OCI-LY7 (cell line): ENCODE measurements around the gene KHDRBS2. TPM values are rescaled to one million over a fixed set of nuclear protein-coding genes. Genes with fewer than 3 reads are reported as not detected.

Source experiments
- BruUV-seq: library from RNA; stranded (reverse); fragments of 400-500 nt; replicated peaks from 2 replicates; lab custom pipeline; 2021; lab: Mats Ljungman, UMichigan
- CTCF ChIA-PET: fragments of 300-600 bp; sonication (Branson Sonifier 250); formaldehyde crosslinking; loops from one replicate; lab custom pipeline; 2022; ENCODE audit warnings: antibody characterized with exemption; ENCODE audit not compliant: unreplicated experiment; lab: Charles Lee
- POLR2A ChIA-PET: fragments of 300-600 bp; sonication (Branson Sonifier 250); formaldehyde crosslinking; loops from one replicate; lab custom pipeline; 2022; ENCODE audit warnings: antibody characterized with exemption; lab: Charles Lee
- DNase-seq: peaks from one replicate; pipeline ENCODE4 v3.0.0-alpha.2; 2015; ENCODE audit warnings: low spot score
- H2AFZ ChIP-seq: fragments of 200-600 bp; sonication (generic), shearing (Covaris generic); 2 replicates; pipeline ENCODE4 v1.6.1; 2014; ENCODE audit warnings: mild to moderate bottlenecking, antibody characterized with exemption, low read length, moderate library complexity
- H3K27ac ChIP-seq: fragments of 200-600 bp; sonication (generic); 2 replicates; pipeline ENCODE4 v1.5.1; 2014; ENCODE audit warnings: mixed run types, low read depth, mild to moderate bottlenecking, moderate library complexity, low read length, inconsistent platforms; ENCODE audit not compliant: poor library complexity, severe bottlenecking
- H3K36me3 ChIP-seq: fragments of 200-600 bp; sonication (generic); 2 replicates; pipeline ENCODE4 v1.6.1; 2014; ENCODE audit warnings: mild to moderate bottlenecking, antibody characterized with exemption, low read length, moderate library complexity, mixed read lengths; ENCODE audit not compliant: insufficient read depth
- H3K4me1 ChIP-seq: fragments of 200-600 bp; sonication (generic); 2 replicates; pipeline ENCODE4 v1.5.1; 2014; ENCODE audit warnings: mild to moderate bottlenecking, low read length; ENCODE audit not compliant: insufficient read depth, poor library complexity, severe bottlenecking
- H3K4me2 ChIP-seq: fragments of 200-600 bp; sonication (generic); 2 replicates; pipeline ENCODE4 v1.6.1; 2014; ENCODE audit warnings: mild to moderate bottlenecking, low read length
- H3K4me3 ChIP-seq: fragments of 200-600 bp; sonication (generic); 2 replicates; pipeline ENCODE4 v1.5.1; 2014; ENCODE audit warnings: mild to moderate bottlenecking, low read depth, low read length; ENCODE audit not compliant: poor library complexity, severe bottlenecking
- H3K79me2 ChIP-seq: fragments of 200-600 bp; sonication (generic); 2 replicates; pipeline ENCODE4 v1.6.1; 2016; ENCODE audit warnings: low read depth, mild to moderate bottlenecking, low read length, moderate library complexity, mixed read lengths; ENCODE audit not compliant: insufficient read depth
- H3K9me2 ChIP-seq: fragments of 200-600 bp; sonication (generic); 2 replicates; pipeline ENCODE4 v1.6.1; 2016; ENCODE audit warnings: mild to moderate bottlenecking, low read length, mixed read lengths; ENCODE audit not compliant: insufficient read depth
- H3K9me3 ChIP-seq: fragments of 200-600 bp; sonication (generic); 2 replicates; pipeline ENCODE4 v1.6.1; 2014; ENCODE audit warnings: mild to moderate bottlenecking, mixed run types, low read length, mixed read lengths
- H4K20me1 ChIP-seq: fragments of 200-600 bp; sonication (generic); 2 replicates; pipeline ENCODE4 v1.6.1; 2014; ENCODE audit warnings: mild to moderate bottlenecking, antibody characterized with exemption, low read length, moderate library complexity, mixed read lengths; ENCODE audit not compliant: insufficient read depth
- CTCF ChIP-seq: fragments of 200-600 bp; sonication (generic); conservative IDR thresholded peaks from 2 replicates; pipeline ENCODE4 v1.5.1; 2014; ENCODE audit warnings: mild to moderate bottlenecking, antibody characterized with exemption, low read length, moderate library complexity, mixed read lengths
- EZH2phosphoT487 ChIP-seq: fragments of 200-600 bp; sonication (generic); IDR thresholded peaks from 2 replicates; pipeline ENCODE4 v1.6.1; 2018; ENCODE audit warnings: low read depth, borderline replicate concordance, mild to moderate bottlenecking, mixed run types, antibody characterized with exemption, low read length, moderate library complexity, mixed read lengths
- intact Hi-C: fragments of 100-400 bp; cut with micrococcal nuclease; formaldehyde crosslinking; loops from one replicate; pipeline ENCODE4 v1.10.0; 2022; ENCODE audit not compliant: unreplicated experiment
- total RNA-seq, 2 experiments: library from RNA; depleted of rRNA in 1 of 2; stranded (reverse); fragments of >200 nt in 1 of 2; shearing (Covaris generic) in 1 of 2; gene quantifications; 2 replicates each; pipeline ENCODE4 v1.2.3, GENCODE V29; 2014 to 2022

The KHDRBS2 gene
- total RNA-seq, 2 experiments from 2014 or later = 1.7 to 7.6 TPM

- Histone ChIP-seq H2AFZ (no peak overlapping the region), H3K4me1 (no peaks in the 10 kb centered on the region), H3K79me2 (no peaks in the 10 kb centered on the region), H3K36me3 (no peaks in the 10 kb centered on the region), H3K9me2 (no peaks in the 10 kb centered on the region), H3K9me3 (peaks cover 6% of the 10 kb centered on the region; the same call in 1 of the 2 replicates), H4K20me1 (no peaks in the 10 kb centered on the region), H3K4me2 (no peak overlapping the region), H3K4me3 (no peak overlapping the region), H3K27ac (no peak overlapping the region)
- ChIA-PET POLR2A (no interaction called here), CTCF (no interaction called here)
- BruUV-seq = no TSS peak
- intact Hi-C loops = no loop called here
- DNase-seq = no peak
- TF ChIP-seq EZH2phosphoT487 (no peak), CTCF (no peak)
These were observed 246.4 kb downstream of the KHDRBS2 start for GRCh38 chr6:62039605-62040004.

- BruUV-seq = no TSS peak
- Histone ChIP-seq H2AFZ (no peak overlapping the region), H3K27ac (no peak overlapping the region), H3K9me2 (no peaks in the 10 kb centered on the region), H3K79me2 (no peaks in the 10 kb centered on the region), H3K4me1 (no peaks in the 10 kb centered on the region), H4K20me1 (no peaks in the 10 kb centered on the region), H3K36me3 (no peaks in the 10 kb centered on the region), H3K4me2 (no peak overlapping the region), H3K9me3 (peaks cover 6% of the 10 kb centered on the region; the same call in 1 of the 2 replicates), H3K4me3 (no peak overlapping the region)
- CTCF ChIA-PET = no interaction called here
- no peak for TF ChIP-seq CTCF
- TF ChIP-seq EZH2phosphoT487 = no peak
- POLR2A ChIA-PET = interaction anchor here (0.6 to 0.7 kb wide), 2 partner anchors 9 to 1249 kb away, joined by 3 to 4 read pairs; no protein-coding TSS in a partner anchor
- DNase-seq = no peak
- intact Hi-C loops = no loop called here
These were observed 248.6 kb downstream of the KHDRBS2 start for GRCh38 chr6:62037445-62037844.

- TF ChIP-seq EZH2phosphoT487 (no peak), CTCF (no peak)
- Histone ChIP-seq H3K36me3 (no peaks in the 10 kb centered on the region), H3K79me2 (no peaks in the 10 kb centered on the region), H4K20me1 (no peaks in the 10 kb centered on the region), H3K9me2 (no peaks in the 10 kb centered on the region), H3K27ac (no peak overlapping the region), H2AFZ (no peak overlapping the region), H3K4me2 (no peak overlapping the region), H3K4me3 (no peak overlapping the region), H3K4me1 (no peaks in the 10 kb centered on the region), H3K9me3 (peaks cover 6% of the 10 kb centered on the region; the same call in 1 of the 2 replicates)
- ChIA-PET CTCF (no interaction called here), POLR2A (no interaction called here)
- no peak for DNase-seq
- BruUV-seq = no TSS peak
- intact Hi-C loops = no loop called here
These were observed 250.1 kb downstream of the KHDRBS2 start for GRCh38 chr6:62035952-62036351.
